ENCODE results near the gene VPS13C.

DNA sequence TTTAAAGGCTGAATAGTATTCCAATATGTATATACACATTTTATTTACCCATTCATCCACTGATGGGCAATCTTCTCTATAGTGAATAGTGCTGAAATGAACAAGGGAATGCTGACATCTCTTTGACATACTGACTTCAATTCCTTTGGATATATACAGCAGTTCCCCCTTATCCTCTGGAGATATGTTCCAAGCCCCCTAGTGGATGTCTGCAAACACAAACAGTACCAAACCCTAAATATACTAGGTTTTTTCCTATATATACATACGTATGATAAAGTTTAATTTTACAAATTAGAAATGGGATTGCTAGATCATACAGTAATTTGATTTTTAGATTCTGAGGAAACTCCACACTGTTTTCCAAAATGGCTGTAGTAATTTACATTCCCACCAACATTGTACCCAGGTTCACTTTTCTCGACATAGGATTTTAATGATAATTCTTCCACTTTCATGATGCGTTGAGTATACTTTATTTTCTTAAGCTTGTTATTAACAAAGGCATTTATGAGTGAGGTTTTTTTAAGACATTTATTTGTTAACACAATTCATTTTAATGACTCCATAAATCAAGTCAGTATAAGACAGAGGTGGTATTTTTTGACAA, 38.2 kb downstream of the VPS13C start:
- TF ChIP-seq, protein P1, sequence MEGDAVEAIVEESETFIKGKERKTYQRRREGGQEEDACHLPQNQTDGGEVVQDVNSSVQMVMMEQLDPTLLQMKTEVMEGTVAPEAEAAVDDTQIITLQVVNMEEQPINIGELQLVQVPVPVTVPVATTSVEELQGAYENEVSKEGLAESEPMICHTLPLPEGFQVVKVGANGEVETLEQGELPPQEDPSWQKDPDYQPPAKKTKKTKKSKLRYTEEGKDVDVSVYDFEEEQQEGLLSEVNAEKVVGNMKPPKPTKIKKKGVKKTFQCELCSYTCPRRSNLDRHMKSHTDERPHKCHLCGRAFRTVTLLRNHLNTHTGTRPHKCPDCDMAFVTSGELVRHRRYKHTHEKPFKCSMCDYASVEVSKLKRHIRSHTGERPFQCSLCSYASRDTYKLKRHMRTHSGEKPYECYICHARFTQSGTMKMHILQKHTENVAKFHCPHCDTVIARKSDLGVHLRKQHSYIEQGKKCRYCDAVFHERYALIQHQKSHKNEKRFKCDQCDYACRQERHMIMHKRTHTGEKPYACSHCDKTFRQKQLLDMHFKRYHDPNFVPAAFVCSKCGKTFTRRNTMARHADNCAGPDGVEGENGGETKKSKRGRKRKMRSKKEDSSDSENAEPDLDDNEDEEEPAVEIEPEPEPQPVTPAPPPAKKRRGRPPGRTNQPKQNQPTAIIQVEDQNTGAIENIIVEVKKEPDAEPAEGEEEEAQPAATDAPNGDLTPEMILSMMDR (IDR thresholded peaks at IDR 0.05), result peak in 1 of 6 experiments; percentile 20
- TF ChIP-seq POLR2A (IDR thresholded peaks at IDR 0.05), result no peak

All from esophagus squamous epithelium (tissue), 4 donors.